ENCODE measurements around the gene DNA2. TPM values are rescaled to one million over a fixed set of nuclear protein-coding genes. Genes with fewer than 3 reads are reported as not detected.
"Not testable (repeated sequence)": the region's sequence is repeated elsewhere in the genome, so short reads cannot be mapped to it uniquely, and the experiment has no call there.

Gene DNA2
- total RNA-seq, 3 donors from 2014 or later: 15.1 to 27.1 (median 20.0) TPM

- Mint-ChIP-seq H3K27me3 (ENCODE audit: low read depth) (no peaks in the 10 kb centered on the region), H3K4me3 (peak overlapping the region; percentile 98), H3K9me3 (no peaks in the 10 kb centered on the region), H3K4me1 (ENCODE audit: low read depth) (peaks cover 19% of the 10 kb centered on the region), H3K36me3 (ENCODE audit: insufficient read depth) (no peaks in the 10 kb centered on the region)
- DNase-seq (no peak), ATAC-seq (no peak)
Observed at GRCh38 chr10:68470300-68470699, 1.5 kb downstream of the DNA2 start.

GRCh38 chr10:68469838-68470237 lies 1.9 kb downstream of the DNA2 start:
- DNase-seq (no peak), ATAC-seq (no peak)
- Mint-ChIP-seq H3K9me3 (no peaks in the 10 kb centered on the region), H3K27me3 (ENCODE audit: low read depth) (no peaks in the 10 kb centered on the region), H3K36me3 (ENCODE audit: insufficient read depth) (no peaks in the 10 kb centered on the region), H3K4me3 (peak overlapping the region; percentile 98), H3K4me1 (ENCODE audit: low read depth) (peaks cover 19% of the 10 kb centered on the region)

- H3K36me3 Mint-ChIP-seq (ENCODE audit: insufficient read depth): not testable (repeated sequence)
Observed at GRCh38 chr10:68464729-68465128, 7.0 kb downstream of the DNA2 start.

GRCh38 chr10:68463365-68464093 lies 8.2 kb downstream of the DNA2 start:
- Mint-ChIP-seq H3K36me3 (ENCODE audit: insufficient read depth) (peaks cover 5% of the 10 kb centered on the region), H3K4me3 (no peak overlapping the region), H3K27me3 (ENCODE audit: low read depth) (no peaks in the 10 kb centered on the region), H3K4me1 (ENCODE audit: low read depth) (no peaks in the 10 kb centered on the region), H3K9me3 (no peaks in the 10 kb centered on the region)
- ATAC-seq (no peak), DNase-seq (no peak)

More at GRCh38 chr10:68464729-68465128, 7.0 kb downstream of the DNA2 start:
- not testable (repeated sequence) for H3K27me3 Mint-ChIP-seq (ENCODE audit: low read depth); H3K4me3 Mint-ChIP-seq; H3K9me3 Mint-ChIP-seq; H3K4me1 Mint-ChIP-seq (ENCODE audit: low read depth); ATAC-seq; DNase-seq

- no peaks in the 10 kb centered on the region for H3K27me3 Mint-ChIP-seq (ENCODE audit: low read depth)
- H3K4me1 Mint-ChIP-seq (ENCODE audit: low read depth): no peaks in the 10 kb centered on the region
- no peak overlapping the region for H3K4me3 Mint-ChIP-seq
- DNase-seq (no peak), ATAC-seq (no peak)
- H3K9me3 Mint-ChIP-seq: no peaks in the 10 kb centered on the region
- peaks cover 5% of the 10 kb centered on the region for H3K36me3 Mint-ChIP-seq (ENCODE audit: insufficient read depth)
Observed at GRCh38 chr10:68462536-68462935, 9.2 kb downstream of the DNA2 start.

- ATAC-seq (no peak), DNase-seq (no peak)
- Mint-ChIP-seq H3K27me3 (ENCODE audit: low read depth) (no peaks in the 10 kb centered on the region), H3K9me3 (no peaks in the 10 kb centered on the region), H3K4me3 (no peak overlapping the region), H3K36me3 (ENCODE audit: insufficient read depth) (peaks cover 5% of the 10 kb centered on the region), H3K4me1 (ENCODE audit: low read depth) (no peaks in the 10 kb centered on the region)
Observed at GRCh38 chr10:68461032-68461431, 10.7 kb downstream of the DNA2 start.

- not testable (repeated sequence) for H3K9me3 Mint-ChIP-seq; DNase-seq; H3K4me1 Mint-ChIP-seq (ENCODE audit: low read depth); ATAC-seq; H3K4me3 Mint-ChIP-seq; H3K36me3 Mint-ChIP-seq (ENCODE audit: insufficient read depth); H3K27me3 Mint-ChIP-seq (ENCODE audit: low read depth)
Observed at GRCh38 chr10:68449698-68450097, 22.1 kb downstream of the DNA2 start.

- no peak for DNase-seq
- Mint-ChIP-seq H3K9me3 (no peaks in the 10 kb centered on the region), H3K27me3 (ENCODE audit: low read depth) (no peaks in the 10 kb centered on the region), H3K4me1 (ENCODE audit: low read depth) (no peaks in the 10 kb centered on the region), H3K4me3 (no peak overlapping the region), H3K36me3 (ENCODE audit: insufficient read depth) (peaks cover 3% of the 10 kb centered on the region)
- no peak for ATAC-seq
Observed at GRCh38 chr10:68446179-68446578, 25.6 kb downstream of the DNA2 start.

GRCh38 chr10:68442971-68443370 lies 28.8 kb downstream of the DNA2 start:
- Mint-ChIP-seq H3K4me3 (no peak overlapping the region), H3K27me3 (ENCODE audit: low read depth) (no peaks in the 10 kb centered on the region), H3K36me3 (ENCODE audit: insufficient read depth) (no peaks in the 10 kb centered on the region), H3K9me3 (no peaks in the 10 kb centered on the region), H3K4me1 (ENCODE audit: low read depth) (no peaks in the 10 kb centered on the region)
- ATAC-seq (no peak), DNase-seq (no peak)

GRCh38 chr10:68440898-68441297 lies 30.9 kb downstream of the DNA2 start:
- ATAC-seq: no peak
- Mint-ChIP-seq H3K9me3 (no peaks in the 10 kb centered on the region), H3K27me3 (ENCODE audit: low read depth) (no peaks in the 10 kb centered on the region), H3K4me3 (no peak overlapping the region), H3K36me3 (ENCODE audit: insufficient read depth) (peaks cover 5% of the 10 kb centered on the region), H3K4me1 (ENCODE audit: low read depth) (no peaks in the 10 kb centered on the region)
- DNase-seq: no peak

- ATAC-seq: no peak
- no peaks in the 10 kb centered on the region for H3K9me3 Mint-ChIP-seq
- H3K36me3 Mint-ChIP-seq (ENCODE audit: insufficient read depth): peaks cover 5% of the 10 kb centered on the region
- H3K27me3 Mint-ChIP-seq (ENCODE audit: low read depth): no peaks in the 10 kb centered on the region
- no peak for DNase-seq
- H3K4me3 Mint-ChIP-seq: no peak overlapping the region
- H3K4me1 Mint-ChIP-seq (ENCODE audit: low read depth): no peaks in the 10 kb centered on the region
Observed at GRCh38 chr10:68435803-68436202, 36.0 kb downstream of the DNA2 start.

GRCh38 chr10:68434657-68435056 lies 37.1 kb downstream of the DNA2 start:
- no peak for DNase-seq
- ATAC-seq: no peak
- no peaks in the 10 kb centered on the region for H3K27me3 Mint-ChIP-seq (ENCODE audit: low read depth)
- no peaks in the 10 kb centered on the region for H3K4me1 Mint-ChIP-seq (ENCODE audit: low read depth)
- H3K36me3 Mint-ChIP-seq (ENCODE audit: insufficient read depth): peaks cover 5% of the 10 kb centered on the region
- no peak overlapping the region for H3K4me3 Mint-ChIP-seq
- no peaks in the 10 kb centered on the region for H3K9me3 Mint-ChIP-seq

- ATAC-seq (no peak), DNase-seq (no peak)
- Mint-ChIP-seq H3K9me3 (no peaks in the 10 kb centered on the region), H3K4me3 (no peak overlapping the region), H3K4me1 (ENCODE audit: low read depth) (peaks cover 7% of the 10 kb centered on the region), H3K27me3 (ENCODE audit: low read depth) (no peaks in the 10 kb centered on the region), H3K36me3 (ENCODE audit: insufficient read depth) (no peaks in the 10 kb centered on the region)
Observed at GRCh38 chr10:68428396-68429104, 43.2 kb downstream of the DNA2 start.

GRCh38 chr10:68424454-68425014 lies 47.2 kb downstream of the DNA2 start:
- Mint-ChIP-seq H3K27me3 (ENCODE audit: low read depth) (no peaks in the 10 kb centered on the region), H3K9me3 (no peaks in the 10 kb centered on the region), H3K4me1 (ENCODE audit: low read depth) (peaks cover 15% of the 10 kb centered on the region), H3K4me3 (no peak overlapping the region), H3K36me3 (ENCODE audit: insufficient read depth) (peaks cover 2% of the 10 kb centered on the region)
- no peak for DNase-seq
- ATAC-seq: no peak

GRCh38 chr10:68423522-68423921 lies 48.3 kb downstream of the DNA2 start:
- H3K27me3 Mint-ChIP-seq (ENCODE audit: low read depth): no peaks in the 10 kb centered on the region
- ATAC-seq: peak; percentile 87 to 93
- DNase-seq: peak; percentile 21
- H3K4me1 Mint-ChIP-seq (ENCODE audit: low read depth): peaks cover 15% of the 10 kb centered on the region
- no peak overlapping the region for H3K4me3 Mint-ChIP-seq
- peaks cover 5% of the 10 kb centered on the region for H3K36me3 Mint-ChIP-seq (ENCODE audit: insufficient read depth)
- no peaks in the 10 kb centered on the region for H3K9me3 Mint-ChIP-seq

Measured in activated T-cell treated with anti-CD3 and anti-CD28 coated beads, Interleukin-2, amount 50 U/mL, for 4 hours (primary cell).